ENCODE data around the gene TMPRSS12.
"Not testable (repeated sequence)": the region's sequence is repeated elsewhere in the genome, so short reads cannot be mapped to it uniquely, and the experiment has no call there.

Gene TMPRSS12

GRCh38 chr12:50842637-50843493, at the start of gene TMPRSS12:
Gene TMPRSS12, plus strand, starts transcription at chr12:50842926. Its CDS starts 39 bp downstream, at chr12:50842965.
- Mint-ChIP-seq H3K27ac (no peak within 1 kb of the TSS), H3K4me1 (no peaks in the 10 kb centered on the region), H3K4me3 (no peak within 1 kb of the TSS), H3K9me3 (peaks cover 15 to 20% of the 10 kb centered on the region in 2 donors), H3K27me3 (no peaks in the 10 kb centered on the region)
- DNase-seq = no peak
- no peak for ATAC-seq

GRCh38 chr12:50799908-50800307, 42.8 kb upstream of the TMPRSS12 start:
- Mint-ChIP-seq H3K27me3 (no peaks in the 10 kb centered on the region), H3K4me3 (no peak overlapping the region), H3K9me3 (peaks cover 10 to 11% of the 10 kb centered on the region in 2 donors), H3K4me1 (no peaks in the 10 kb centered on the region), H3K27ac (no peak overlapping the region)
- DNase-seq (no peak), ATAC-seq (no peak)

- ATAC-seq (no peak), DNase-seq (no peak)
- peaks cover 10 to 11% of the 10 kb centered on the region in 2 donors for H3K9me3 Mint-ChIP-seq
- H3K4me1 Mint-ChIP-seq = no peaks in the 10 kb centered on the region
- H3K27me3 Mint-ChIP-seq = no peaks in the 10 kb centered on the region
- no peak overlapping the region for H3K4me3 Mint-ChIP-seq
- no peak overlapping the region for H3K27ac Mint-ChIP-seq
Observed at GRCh38 chr12:50803230-50803875, 39.4 kb upstream of the TMPRSS12 start.

- H3K4me3 Mint-ChIP-seq = no peak overlapping the region
- ATAC-seq = no peak
- H3K27me3 Mint-ChIP-seq = no peaks in the 10 kb centered on the region
- H3K4me1 Mint-ChIP-seq = no peaks in the 10 kb centered on the region
- H3K9me3 Mint-ChIP-seq = no peaks in the 10 kb centered on the region
- no peak overlapping the region for H3K27ac Mint-ChIP-seq
- no peak for DNase-seq
Observed at GRCh38 chr12:50806176-50806575, 36.5 kb upstream of the TMPRSS12 start.

GRCh38 chr12:50809131-50809530, 33.6 kb upstream of the TMPRSS12 start:
- not testable (repeated sequence) for H3K4me1 Mint-ChIP-seq, ATAC-seq, H3K27me3 Mint-ChIP-seq, H3K9me3 Mint-ChIP-seq, H3K4me3 Mint-ChIP-seq, DNase-seq, H3K27ac Mint-ChIP-seq

GRCh38 chr12:50814921-50815320, 27.8 kb upstream of the TMPRSS12 start:
- not testable (repeated sequence) for H3K4me3 Mint-ChIP-seq, H3K9me3 Mint-ChIP-seq, H3K27me3 Mint-ChIP-seq, ATAC-seq, H3K4me1 Mint-ChIP-seq, H3K27ac Mint-ChIP-seq, DNase-seq

- ATAC-seq = no peak
- Mint-ChIP-seq H3K4me3 (no peak overlapping the region), H3K4me1 (peaks cover 5% of the 10 kb centered on the region), H3K9me3 (no peaks in the 10 kb centered on the region), H3K27me3 (no peaks in the 10 kb centered on the region), H3K27ac (no peak overlapping the region)
- no peak for DNase-seq
Observed at GRCh38 chr12:50820177-50820576, 22.5 kb upstream of the TMPRSS12 start.

GRCh38 chr12:50822082-50822481, 20.6 kb upstream of the TMPRSS12 start:
- Mint-ChIP-seq H3K9me3 (no peaks in the 10 kb centered on the region), H3K4me3 (no peak overlapping the region), H3K4me1 (peaks cover 9% of the 10 kb centered on the region), H3K27ac (no peak overlapping the region), H3K27me3 (no peaks in the 10 kb centered on the region)
- DNase-seq = no peak
- ATAC-seq = no peak

GRCh38 chr12:50823724-50824123, 19.0 kb upstream of the TMPRSS12 start:
- not testable (repeated sequence) for H3K27me3 Mint-ChIP-seq, H3K4me3 Mint-ChIP-seq, H3K4me1 Mint-ChIP-seq, H3K27ac Mint-ChIP-seq, DNase-seq, ATAC-seq, H3K9me3 Mint-ChIP-seq

- no peaks in the 10 kb centered on the region for H3K27me3 Mint-ChIP-seq
Observed at GRCh38 chr12:50824914-50825313, 17.8 kb upstream of the TMPRSS12 start.

GRCh38 chr12:50825372-50825838, 17.3 kb upstream of the TMPRSS12 start:
- no peak overlapping the region for H3K4me3 Mint-ChIP-seq
- H3K27me3 Mint-ChIP-seq = no peaks in the 10 kb centered on the region
- H3K9me3 Mint-ChIP-seq = no peaks in the 10 kb centered on the region
- peak overlapping the region; percentile 35 to 87 for H3K27ac Mint-ChIP-seq
- ATAC-seq = peak; percentile 61
- DNase-seq = no peak
- peaks cover 9% of the 10 kb centered on the region for H3K4me1 Mint-ChIP-seq

More at GRCh38 chr12:50824914-50825313, 17.8 kb upstream of the TMPRSS12 start:
- H3K9me3 Mint-ChIP-seq = no peaks in the 10 kb centered on the region
- H3K4me1 Mint-ChIP-seq = peaks cover 9% of the 10 kb centered on the region
- DNase-seq = no peak
- ATAC-seq = no peak
- peak overlapping the region; percentile 35 to 87 for H3K27ac Mint-ChIP-seq
- no peak overlapping the region for H3K4me3 Mint-ChIP-seq

- no peak overlapping the region for H3K4me3 Mint-ChIP-seq
- H3K27ac Mint-ChIP-seq = no peak overlapping the region
- peaks cover 0 to under 1% of the 10 kb centered on the region in 2 donors for H3K9me3 Mint-ChIP-seq
- H3K27me3 Mint-ChIP-seq = no peaks in the 10 kb centered on the region
- ATAC-seq = no peak
- peaks cover 9% of the 10 kb centered on the region for H3K4me1 Mint-ChIP-seq
- no peak for DNase-seq
Observed at GRCh38 chr12:50828121-50828520, 14.6 kb upstream of the TMPRSS12 start.

GRCh38 chr12:50828886-50829285, 13.8 kb upstream of the TMPRSS12 start:
- Mint-ChIP-seq H3K27ac (no peak overlapping the region), H3K4me3 (no peak overlapping the region), H3K27me3 (no peaks in the 10 kb centered on the region), H3K4me1 (peaks cover 9% of the 10 kb centered on the region), H3K9me3 (peaks cover 0 to 8% of the 10 kb centered on the region in 2 donors)
- DNase-seq (no peak), ATAC-seq (no peak)

- H3K9me3 Mint-ChIP-seq = peaks cover 17 to 25% of the 10 kb centered on the region in 2 donors
- H3K4me3 Mint-ChIP-seq, ATAC-seq, H3K4me1 Mint-ChIP-seq, H3K27me3 Mint-ChIP-seq, DNase-seq, H3K27ac Mint-ChIP-seq: not testable (repeated sequence)
Observed at GRCh38 chr12:50833801-50834200, 8.9 kb upstream of the TMPRSS12 start.

- peaks cover 30 to 36% of the 10 kb centered on the region in 2 donors for H3K9me3 Mint-ChIP-seq
- no peaks in the 10 kb centered on the region for H3K27me3 Mint-ChIP-seq
- H3K4me1 Mint-ChIP-seq = no peaks in the 10 kb centered on the region
- no peak overlapping the region for H3K4me3 Mint-ChIP-seq
- H3K27ac Mint-ChIP-seq = no peak overlapping the region
- ATAC-seq (no peak), DNase-seq (no peak)
Observed at GRCh38 chr12:50839042-50839441, 3.7 kb upstream of the TMPRSS12 start.

Data from stimulated activated naive CD8-positive, alpha-beta T cell treated with anti-CD3 and anti-CD28 coated beads, Interleukin-15, amount 100 ng/mL, for 72 hours (primary cell).